SK-N-DZ (cell line): ENCODE data around the gene RPS3A.
"Not testable (repeated sequence)": the region's sequence is repeated elsewhere in the genome, so short reads cannot be mapped to it uniquely, and the experiment has no call there.

ENCODE experiments used
- DNase-seq: peaks from one replicate; pipeline ENCODE4 v3.0.0-alpha.2; 2015; ENCODE audit warnings: low spot score
- small RNA-seq, 2 experiments: library from RNA; depleted of rRNA; stranded (forward); fragments of <200 nt; gene quantifications; one replicate each; pipeline ENCODE3, GENCODE V24; 2014

Gene RPS3A

DNA sequence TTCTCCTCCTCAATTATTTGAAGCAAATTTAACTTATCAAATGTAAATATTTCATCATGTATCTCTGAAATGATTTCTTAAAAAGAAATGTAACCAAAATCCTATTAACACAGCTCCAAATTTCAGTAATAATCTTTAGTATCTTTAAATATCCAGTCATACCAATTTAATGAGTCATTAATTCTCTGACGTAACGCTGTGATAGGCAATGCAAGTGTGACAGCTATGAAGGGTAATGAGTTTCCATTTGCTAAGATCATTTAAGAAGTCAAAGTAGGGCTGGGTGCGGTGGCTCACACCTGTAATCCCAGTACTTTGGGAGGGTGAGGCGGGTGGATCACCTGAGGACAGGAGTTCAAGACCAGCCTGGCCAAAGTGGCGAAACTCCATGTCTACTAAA is 15.6 kb downstream of the RPS3A start:
- DNase-seq, result no peak

DNA sequence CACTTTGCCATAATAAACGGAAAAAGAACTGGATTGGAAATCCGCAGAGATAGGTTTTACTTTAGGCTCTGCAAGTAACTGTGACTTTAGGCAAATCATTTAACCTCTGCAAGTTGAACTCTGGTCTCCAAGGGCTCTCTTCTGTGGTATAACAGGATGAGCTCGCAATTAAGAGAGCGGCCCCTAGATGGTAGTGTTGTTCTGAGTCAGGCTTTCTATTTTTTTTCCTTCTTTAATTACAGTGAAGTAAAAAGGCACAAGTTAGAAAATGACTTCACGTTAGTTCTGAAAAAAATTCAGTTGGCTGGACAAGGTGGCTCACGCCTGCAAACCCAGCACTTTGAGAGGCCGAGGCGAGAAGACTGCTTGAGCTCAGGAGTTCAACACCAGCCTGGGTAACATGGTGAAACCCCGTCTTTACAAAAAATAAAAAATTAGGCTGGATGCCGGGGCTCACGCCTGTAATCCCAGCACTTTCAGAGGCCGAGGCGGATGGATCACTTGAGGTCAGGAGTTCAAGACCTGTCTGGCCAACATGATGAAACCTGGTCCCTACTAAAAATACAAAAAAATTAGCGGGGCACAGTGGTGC is 18.0 kb downstream of the RPS3A start:
- peak; percentile 53 for DNase-seq

DNA sequence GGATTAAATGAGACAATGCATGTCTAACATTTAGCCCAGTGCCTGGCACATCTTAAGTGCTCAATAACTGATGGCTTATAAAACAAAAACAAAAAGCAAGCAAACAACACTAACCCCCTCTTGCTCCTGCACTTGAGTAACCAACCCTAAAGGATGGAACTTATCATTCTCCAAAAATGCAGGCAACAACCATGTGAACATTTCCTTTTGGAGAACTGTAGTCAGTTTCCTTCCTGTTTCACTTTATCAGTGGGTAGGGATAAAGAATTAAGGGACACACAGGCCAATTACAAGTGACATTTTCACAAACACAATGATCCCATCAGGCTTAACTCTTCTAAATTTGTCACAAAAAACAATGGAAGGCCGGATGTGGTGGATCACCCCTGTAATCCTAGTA is 30.4 kb downstream of the RPS3A start:
- DNase-seq, result no peak

DNA sequence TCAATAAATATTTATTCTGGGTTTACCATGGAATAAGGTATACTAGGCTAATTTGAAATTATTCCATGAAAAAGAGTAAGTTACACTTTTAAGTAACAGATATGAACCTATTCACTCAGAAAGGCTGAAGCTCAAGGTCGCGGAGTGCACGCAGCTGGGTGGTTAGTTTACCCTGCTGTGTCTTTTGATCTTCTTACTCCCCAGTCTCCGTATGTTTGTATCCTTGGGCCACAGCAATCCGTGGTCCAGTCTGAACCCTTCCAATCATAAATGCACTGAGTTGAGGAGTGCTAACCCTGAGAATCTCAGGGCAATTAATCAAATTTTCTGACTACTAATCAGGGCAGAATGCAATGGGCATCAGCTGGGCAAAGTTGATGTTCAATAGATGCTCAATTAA is 33.9 kb downstream of the RPS3A start:
- no peak for DNase-seq

DNA sequence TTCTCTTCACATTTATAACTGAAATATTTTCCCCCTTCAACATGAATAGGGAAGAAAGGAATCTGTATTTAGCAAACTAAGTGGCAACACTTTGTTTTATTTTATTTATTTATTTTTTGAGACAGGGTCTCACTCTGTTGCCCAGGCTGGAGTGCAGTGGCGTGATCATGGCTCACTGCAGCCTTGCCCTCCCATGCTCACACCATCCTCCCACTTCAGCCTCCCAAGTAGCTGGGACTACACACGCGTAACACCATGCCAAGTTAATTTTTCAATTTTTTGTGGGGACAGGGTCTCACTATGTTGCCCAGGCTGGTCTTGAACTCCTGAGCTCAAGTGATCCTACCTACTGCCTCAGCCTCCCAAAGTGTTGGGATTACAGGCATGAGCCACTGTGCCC is 36.6 kb downstream of the RPS3A start:
- DNase-seq, result not testable (repeated sequence)

DNA sequence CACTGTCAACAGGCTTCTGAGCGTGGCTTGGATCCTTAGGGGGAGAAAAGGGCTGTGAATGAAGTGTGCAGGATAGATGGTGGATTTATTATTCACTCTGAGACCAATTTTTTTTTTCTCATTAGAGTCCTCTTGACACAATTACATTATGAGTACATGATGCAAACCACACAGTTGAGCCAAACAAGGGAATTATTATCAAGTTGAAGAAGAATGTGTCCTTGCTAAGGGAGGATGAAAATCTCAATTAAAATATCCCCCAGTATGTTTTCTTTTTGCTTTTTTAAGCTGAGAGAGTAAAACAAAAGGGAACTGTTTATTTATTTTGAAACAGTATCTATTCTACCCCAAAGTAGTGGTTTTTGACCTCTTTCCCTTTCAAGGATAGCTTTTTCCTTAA is 40.4 kb downstream of the RPS3A start:
- no peak for DNase-seq

DNA sequence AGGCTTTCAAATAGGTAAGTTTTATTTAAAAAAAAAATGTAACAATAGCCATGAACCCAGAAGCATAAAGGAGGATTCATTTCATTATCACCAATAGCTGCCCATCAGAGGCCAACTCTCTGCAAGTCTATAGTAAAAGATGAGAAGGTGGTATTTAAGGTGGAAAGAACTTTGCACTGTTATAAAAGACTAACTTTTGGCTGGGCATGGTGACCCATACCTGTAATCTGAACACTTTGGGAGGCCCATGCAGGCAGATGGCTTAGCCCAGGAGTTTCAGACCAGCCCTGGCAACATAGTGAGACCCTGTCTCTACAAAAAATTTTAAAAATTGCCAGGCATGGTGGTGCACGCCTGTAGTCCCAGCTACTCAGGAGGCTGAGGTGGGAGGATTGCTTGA is 43.3 kb downstream of the RPS3A start:
- no peak for DNase-seq

DNA sequence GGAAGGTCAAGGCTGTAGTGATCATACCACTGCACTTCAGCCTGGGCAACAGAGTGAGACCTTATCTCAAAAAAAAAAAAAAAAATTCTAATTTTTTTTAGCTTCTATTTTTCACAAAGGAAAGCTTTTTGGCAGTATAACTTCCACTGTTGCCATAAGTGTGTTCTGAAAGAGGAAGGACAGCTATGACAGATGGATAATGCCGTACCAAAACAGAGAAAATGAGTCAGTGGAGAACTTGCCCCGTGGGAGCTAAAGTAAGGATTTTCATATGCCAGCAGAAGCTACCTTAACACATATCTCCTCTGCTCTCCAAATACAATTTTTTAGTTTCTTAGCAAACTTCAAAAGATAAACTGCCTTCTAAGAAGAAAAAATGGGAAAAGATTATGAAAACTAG is 43.7 kb downstream of the RPS3A start:
- no peak for DNase-seq

DNA sequence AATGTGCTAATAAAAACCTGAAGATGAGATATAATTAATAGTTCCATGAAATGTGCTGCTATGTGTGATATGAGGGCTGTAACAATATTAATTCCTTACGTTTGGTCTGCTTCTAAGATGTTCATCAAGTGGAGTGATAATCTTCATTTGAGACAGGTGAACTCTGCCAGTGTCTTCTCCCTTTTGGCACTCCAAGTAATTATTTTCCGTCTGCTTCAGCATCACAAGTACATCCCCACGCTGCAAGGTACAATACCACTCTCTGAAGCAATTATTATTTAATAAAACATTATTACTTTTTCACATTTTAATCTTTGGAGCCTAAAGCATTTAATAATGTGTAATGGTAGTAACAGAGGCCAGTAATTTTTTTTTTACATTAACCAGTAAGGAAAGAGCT is 44.4 kb downstream of the RPS3A start:
- DNase-seq, result no peak

DNA sequence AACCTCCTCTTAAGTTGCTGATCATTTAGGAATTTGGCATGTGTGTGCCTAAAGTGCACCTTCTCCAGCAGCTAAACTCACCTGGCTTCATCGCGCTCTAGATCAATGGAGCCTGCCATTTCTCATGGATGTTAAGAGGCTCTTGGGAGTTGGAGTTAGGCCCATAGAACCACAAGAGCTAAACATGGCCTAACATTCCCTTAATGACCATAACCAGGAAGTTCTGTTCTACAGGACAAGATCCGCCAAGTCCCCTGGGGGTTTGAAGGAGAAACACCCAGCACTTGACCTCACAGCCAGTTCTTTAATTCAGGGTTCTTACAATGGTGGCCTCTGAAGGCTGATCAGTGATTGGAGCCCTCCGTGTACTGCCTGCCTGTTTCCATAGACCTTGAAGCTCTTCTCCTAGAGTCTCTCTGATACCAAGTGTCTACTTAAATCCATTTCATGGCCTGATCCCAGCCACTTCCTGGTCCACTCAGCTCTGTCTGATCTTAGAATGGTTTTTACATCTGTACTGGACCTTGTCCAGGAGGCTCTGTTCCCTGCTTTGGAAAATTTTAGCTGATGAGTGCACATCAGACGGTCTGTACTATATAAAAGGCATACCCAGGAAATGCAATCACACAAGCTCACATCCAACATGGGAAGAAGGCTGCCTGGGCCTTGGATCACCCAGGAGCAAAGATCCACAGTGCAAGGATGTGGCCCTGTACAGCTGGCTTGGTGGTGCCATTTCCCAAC is 45.1 kb downstream of the RPS3A start:
- DNase-seq, result no peak

DNA sequence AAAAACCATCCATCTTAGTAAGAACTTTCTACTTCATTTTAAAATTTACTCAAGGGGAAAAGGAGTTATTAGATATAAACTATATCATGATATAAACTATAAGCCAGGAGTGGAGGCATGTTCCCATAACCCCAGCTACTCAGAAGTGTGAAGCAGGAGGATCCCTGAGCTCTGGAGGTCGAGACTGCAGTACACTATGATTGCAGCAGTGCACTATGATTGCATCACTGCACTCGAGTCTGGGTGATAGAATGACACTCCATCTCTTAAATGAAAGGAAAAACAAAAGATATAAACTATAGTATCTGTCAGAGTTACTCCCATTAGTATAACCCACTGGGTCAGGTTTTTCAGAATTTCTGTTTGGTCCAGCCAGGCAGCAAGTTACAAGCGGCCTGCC is 47.6 kb downstream of the RPS3A start:
- DNase-seq, result no peak

DNA sequence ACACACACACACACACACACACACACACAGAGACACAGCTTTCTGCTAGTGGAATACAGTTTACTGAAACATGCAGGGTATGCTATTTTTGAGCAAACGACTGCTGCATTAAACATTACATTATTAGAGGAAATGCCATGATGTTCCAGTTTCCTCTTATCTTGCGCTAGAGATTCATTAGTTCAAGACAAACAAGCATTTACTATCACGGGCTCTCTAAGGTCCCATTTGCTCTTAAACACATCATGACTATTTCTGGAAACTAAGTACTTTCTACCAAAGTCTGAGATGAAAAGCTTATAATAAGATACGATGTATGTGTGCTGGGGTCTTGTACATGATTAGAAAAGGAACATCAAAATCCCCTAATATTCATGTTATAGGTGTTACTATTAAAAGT is 48.8 kb downstream of the RPS3A start:
- no peak for DNase-seq

DNA sequence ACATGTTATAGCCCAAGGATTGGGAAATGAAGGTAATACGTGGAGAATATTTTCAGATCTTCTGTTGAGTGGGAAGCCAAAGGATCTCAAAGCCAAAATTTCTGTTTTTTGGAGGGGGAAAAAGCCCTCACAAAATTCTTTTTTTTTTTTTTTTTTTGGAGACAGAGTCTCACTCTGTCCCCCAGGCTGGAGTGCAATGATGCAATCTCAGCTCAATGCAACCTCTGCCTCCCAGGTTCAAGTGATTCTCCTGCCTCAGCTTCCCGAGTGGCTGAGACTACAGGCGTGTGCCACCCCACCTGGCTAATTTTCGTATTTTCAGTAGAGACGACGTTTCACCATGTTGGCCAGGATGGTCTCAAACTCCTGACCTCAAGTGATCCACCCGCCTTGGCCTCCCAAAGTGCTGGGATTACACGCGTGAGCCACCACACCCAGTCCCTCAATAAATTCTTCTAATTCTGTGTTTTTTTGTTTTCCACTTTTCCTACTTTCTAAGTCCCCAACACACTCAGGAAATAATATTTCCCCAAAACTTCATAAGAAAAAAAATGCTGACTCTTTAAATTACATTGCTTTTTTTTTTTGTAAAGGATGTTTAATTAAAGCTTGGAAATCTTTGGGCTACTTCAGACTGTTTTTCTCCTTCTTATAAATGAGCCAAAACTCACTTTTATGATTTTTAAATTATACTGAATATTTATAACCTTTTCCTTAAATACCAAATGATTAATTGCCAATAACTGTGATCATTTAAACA is 51.6 kb downstream of the RPS3A start:
- no peak for DNase-seq

DNA sequence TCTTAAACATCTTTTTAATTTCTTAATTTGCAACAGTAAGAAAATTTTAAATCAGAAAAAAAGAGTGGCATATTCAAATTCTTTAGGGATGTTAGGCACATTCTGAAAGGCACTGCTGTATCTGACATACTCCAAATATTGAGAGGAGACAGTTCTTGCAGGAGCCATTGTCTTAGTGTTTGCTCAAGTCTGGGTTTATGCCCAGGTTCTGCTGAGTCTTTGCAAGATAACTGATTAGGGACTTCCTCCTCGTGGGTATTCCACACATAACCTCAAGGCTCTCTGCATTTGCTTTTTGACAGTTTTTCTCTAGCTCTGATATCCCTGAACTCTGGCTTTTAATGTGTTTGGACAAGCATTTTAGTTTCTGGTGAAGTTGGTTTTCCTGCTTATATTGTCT is 52.6 kb downstream of the RPS3A start:
- DNase-seq, result no peak

DNA sequence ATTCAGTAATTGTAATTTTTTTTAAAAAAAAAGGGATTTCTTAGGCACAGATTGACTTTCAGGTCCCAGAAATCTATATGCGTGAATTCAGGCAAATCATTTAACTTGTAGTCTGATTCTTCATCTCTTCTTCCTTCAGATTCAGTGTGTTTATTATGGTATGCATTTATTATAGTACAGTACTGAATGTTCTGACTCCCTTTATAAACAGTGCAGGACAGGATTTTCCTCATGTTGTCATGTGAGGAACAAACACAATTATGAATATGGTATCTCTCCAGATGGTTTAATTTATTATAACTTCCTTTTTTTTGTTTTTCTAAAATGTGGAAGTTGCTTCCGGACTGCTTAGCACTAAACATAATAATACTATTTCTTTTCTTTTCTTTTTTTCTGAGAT is 54.2 kb downstream of the RPS3A start:
- DNase-seq, result no peak

Small RNA genes lying within 50 kb of the gene (small RNA-seq; reads per million reads assigned to genes)
- gene SNORD73A (0 reads per million in 2 experiments), gene SNORD73B (0.04 to 2.4 reads per million in 2 experiments)
